Body of pancreas (tissue), 4 donors: ENCODE data around the gene HMCN1. TPM values are rescaled to one million over a fixed set of nuclear protein-coding genes. Genes with fewer than 3 reads are reported as not detected.
"Not testable (repeated sequence)": the region's sequence is repeated elsewhere in the genome, so short reads cannot be mapped to it uniquely, and the experiment has no call there.

Experiments
- ATAC-seq: fragments of 150-250 bp; one replicate; pipeline ENCODE4 v1.9.1; 2016
- DNase-seq, 4 donors: peaks; one replicate each; pipeline ENCODE4 v3.0.0-alpha.2; 2019
- H3K27ac ChIP-seq, 4 donors: fragments of 200-600 bp; sonication (generic); 1 replicate in 3 of 4; 2 replicates in 1 of 4; pipeline versions ENCODE4 v1.5.1 to v1.6.1; 2016 to 2019; ENCODE audit warnings: mild to moderate bottlenecking in 1 of 4, mixed read lengths in 1 of 4, moderate library complexity in 1 of 4
- H3K27me3 ChIP-seq, 2 donors: fragments of 200-600 bp; sonication (generic); one replicate each; pipeline ENCODE4 v1.6.0; 2016; ENCODE audit warnings: mild to moderate bottlenecking in 1 of 2
- H3K36me3 ChIP-seq, 2 donors: fragments of 200-600 bp; sonication (generic); replicated peaks in 1 of 2; 2 replicates each; pipeline ENCODE4 v1.5.1; 2016; ENCODE audit warnings: low read depth in 2 of 2; ENCODE audit not compliant: insufficient read depth in 1 of 2
- H3K4me1 ChIP-seq: fragments of 200-600 bp; sonication (generic); one replicate; pipeline ENCODE4 v1.6.0; 2016
- H3K4me3 ChIP-seq, 2 donors: fragments of 200-600 bp; sonication (generic); 1 replicate in 1 of 2; 2 replicates in 1 of 2; pipeline ENCODE4 v1.5.1; 2016 to 2019
- H3K9me3 ChIP-seq, 3 donors: fragments of 200-600 bp; sonication (generic); 1 replicate in 2 of 3; 2 replicates in 1 of 3; pipeline ENCODE4 v1.5.1; 2016
- POLR2A ChIP-seq, 3 donors: fragments of 450-650 bp; IDR thresholded peaks; one replicate each; pipeline ENCODE4 v1.6.1; 2016; ENCODE audit warnings: antibody characterized with exemption in 3 of 3, mild to moderate bottlenecking in 2 of 3
- WGBS, 2 donors: methylation state at CpG; one replicate each; pipeline ENCODE4 v1.1.5; 2017; 5-methylcytosine and 5-hydroxymethylcytosine counted together
- intact Hi-C: fragments of 100-400 bp; cut with DNase I; formaldehyde crosslinking; loops from one replicate; pipeline ENCODE4 v1.15.1; 2023
- total RNA-seq, 2 donors: library from RNA; depleted of rRNA; stranded (reverse); fragments of >200 nt; gene quantifications; one replicate each; pipeline ENCODE4 v1.1.0, GENCODE V29; 2016
- TF ChIP-seq, protein P1 (sequence below), 7 experiments: fragments of 450-650 bp in 4 of 7; fragments of 200-600 bp in 3 of 7; sonication (generic) in 3 of 7; IDR thresholded peaks; one replicate each; pipeline ENCODE4 v1.5.1; 2016 to 2019; ENCODE audit warnings: antibody characterized with exemption in 7 of 7

The HMCN1 gene
- total RNA-seq, 2 donors from 2014 or later = 2.1 to 2.3 TPM

DNA sequence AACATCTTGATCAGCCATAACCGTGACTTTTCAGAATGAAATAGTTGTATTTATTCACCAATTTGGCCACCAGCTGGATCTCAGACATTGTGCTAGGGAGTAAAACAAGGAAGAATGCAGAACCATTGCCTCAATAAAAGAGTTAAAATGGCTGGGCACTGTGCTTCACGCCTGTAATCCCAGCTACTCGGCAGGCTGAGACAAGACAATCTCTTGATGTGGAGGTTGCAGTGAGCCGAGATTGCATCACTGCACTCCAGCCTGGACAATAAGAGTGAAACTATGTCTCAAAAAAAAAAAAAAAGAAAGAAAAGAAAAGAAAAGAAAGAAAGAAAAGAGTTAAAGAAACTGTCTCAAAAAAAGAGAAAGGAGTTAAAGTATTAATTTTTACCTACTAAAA lies 441.4 kb downstream of the HMCN1 start:
- Histone ChIP-seq H3K9me3 (no peaks in the 10 kb centered on the region), H3K4me1 (no peaks in the 10 kb centered on the region), H3K4me3 (no peak overlapping the region), H3K27me3 (no peaks in the 10 kb centered on the region), H3K27ac (no peak overlapping the region), H3K36me3 (no peaks in the 10 kb centered on the region)
- no peak for ATAC-seq
- TF ChIP-seq, protein P1, sequence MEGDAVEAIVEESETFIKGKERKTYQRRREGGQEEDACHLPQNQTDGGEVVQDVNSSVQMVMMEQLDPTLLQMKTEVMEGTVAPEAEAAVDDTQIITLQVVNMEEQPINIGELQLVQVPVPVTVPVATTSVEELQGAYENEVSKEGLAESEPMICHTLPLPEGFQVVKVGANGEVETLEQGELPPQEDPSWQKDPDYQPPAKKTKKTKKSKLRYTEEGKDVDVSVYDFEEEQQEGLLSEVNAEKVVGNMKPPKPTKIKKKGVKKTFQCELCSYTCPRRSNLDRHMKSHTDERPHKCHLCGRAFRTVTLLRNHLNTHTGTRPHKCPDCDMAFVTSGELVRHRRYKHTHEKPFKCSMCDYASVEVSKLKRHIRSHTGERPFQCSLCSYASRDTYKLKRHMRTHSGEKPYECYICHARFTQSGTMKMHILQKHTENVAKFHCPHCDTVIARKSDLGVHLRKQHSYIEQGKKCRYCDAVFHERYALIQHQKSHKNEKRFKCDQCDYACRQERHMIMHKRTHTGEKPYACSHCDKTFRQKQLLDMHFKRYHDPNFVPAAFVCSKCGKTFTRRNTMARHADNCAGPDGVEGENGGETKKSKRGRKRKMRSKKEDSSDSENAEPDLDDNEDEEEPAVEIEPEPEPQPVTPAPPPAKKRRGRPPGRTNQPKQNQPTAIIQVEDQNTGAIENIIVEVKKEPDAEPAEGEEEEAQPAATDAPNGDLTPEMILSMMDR (IDR thresholded peaks at IDR 0.05) = no peak
- no peak for TF ChIP-seq POLR2A (IDR thresholded peaks at IDR 0.05)
- WGBS, 2 donors = 61 to 66% methylated on average over 4 of the region's 4 CpGs
- intact Hi-C loops = no loop called here
- no peak for DNase-seq

DNA sequence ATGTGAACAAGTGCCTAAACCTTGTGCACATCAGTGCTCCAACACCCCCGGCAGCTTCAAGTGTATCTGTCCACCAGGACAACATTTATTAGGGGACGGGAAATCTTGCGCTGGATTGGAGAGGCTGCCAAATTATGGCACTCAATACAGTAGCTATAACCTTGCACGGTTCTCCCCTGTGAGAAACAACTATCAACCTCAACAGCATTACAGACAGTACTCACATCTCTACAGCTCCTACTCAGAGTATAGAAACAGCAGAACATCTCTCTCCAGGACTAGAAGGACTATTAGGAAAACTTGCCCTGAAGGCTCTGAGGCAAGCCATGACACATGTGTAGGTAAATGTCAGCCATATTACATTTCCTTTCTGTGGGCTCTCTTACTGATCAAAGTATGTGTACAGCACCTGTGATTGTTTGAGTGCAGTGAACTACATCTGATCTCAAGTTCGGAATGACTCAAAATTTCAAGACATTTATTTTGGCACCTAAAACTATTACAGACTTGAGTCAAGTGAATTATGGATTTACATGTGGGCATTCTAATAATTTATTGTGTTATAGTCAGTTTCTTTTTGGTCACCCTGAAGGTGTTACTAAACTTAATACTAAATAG lies 444.3 kb downstream of the HMCN1 start:
- intact Hi-C loops = no loop called here
- ATAC-seq (no peak), DNase-seq (no peak)
- WGBS, 2 donors = 75 to 79% methylated on average over 5 of the region's 5 CpGs
- TF ChIP-seq, protein P1 (IDR thresholded peaks at IDR 0.05) = no peak
- TF ChIP-seq POLR2A (IDR thresholded peaks at IDR 0.05) = no peak
- Histone ChIP-seq H3K4me3 (no peak overlapping the region), H3K9me3 (no peaks in the 10 kb centered on the region), H3K27me3 (no peaks in the 10 kb centered on the region), H3K4me1 (no peaks in the 10 kb centered on the region), H3K27ac (no peak overlapping the region), H3K36me3 (no peaks in the 10 kb centered on the region)

DNA sequence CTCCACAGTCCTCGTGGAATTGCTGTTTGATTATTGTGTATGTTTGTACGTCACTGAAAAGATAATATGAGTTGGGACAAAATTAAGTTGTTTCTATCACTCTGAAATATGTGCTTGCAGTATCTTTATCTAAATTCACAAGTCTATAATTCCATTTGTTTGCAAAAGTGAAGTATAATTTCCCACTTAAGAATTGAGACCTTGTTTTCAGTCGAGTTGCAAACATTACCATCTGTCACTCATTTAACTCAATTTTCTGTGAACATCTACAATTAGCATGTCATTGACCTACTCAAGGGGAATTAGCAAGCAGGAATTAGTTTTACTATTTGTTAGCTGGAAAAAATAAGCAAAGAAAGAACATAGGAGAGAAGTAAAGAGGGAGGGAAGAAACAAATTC lies 445.0 kb downstream of the HMCN1 start:
- no peak overlapping the region for H3K4me3 ChIP-seq
- H3K9me3 ChIP-seq = no peaks in the 10 kb centered on the region
- 31 to 33% methylated on average over 3 of the region's 3 CpGs for WGBS, 2 donors
- H3K27ac ChIP-seq = no peak overlapping the region
- H3K27me3 ChIP-seq = no peaks in the 10 kb centered on the region
- intact Hi-C loops = no loop called here
- TF ChIP-seq, protein P1 (IDR thresholded peaks at IDR 0.05) = no peak
- no peak for TF ChIP-seq POLR2A (IDR thresholded peaks at IDR 0.05)
- DNase-seq = no peak
- no peaks in the 10 kb centered on the region for H3K36me3 ChIP-seq
- no peak for ATAC-seq
- no peaks in the 10 kb centered on the region for H3K4me1 ChIP-seq

DNA sequence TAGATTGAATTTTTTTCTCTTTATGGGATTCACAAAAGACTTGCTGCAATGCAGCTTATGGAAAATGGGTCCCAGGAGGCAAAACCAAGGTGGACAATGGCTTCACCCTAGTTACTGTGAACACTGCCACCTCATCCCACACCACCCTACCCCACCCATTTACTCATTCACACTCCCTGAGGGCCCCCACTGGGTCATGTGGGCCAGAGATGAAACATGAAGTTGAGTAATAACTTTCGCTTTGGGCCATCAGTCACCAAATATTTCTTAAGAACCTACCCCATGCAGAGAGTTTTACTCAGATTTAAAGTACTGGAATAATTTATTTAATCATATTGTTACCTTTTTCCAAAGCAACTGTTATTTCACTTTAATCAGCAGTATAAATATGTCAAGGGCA lies 449.0 kb downstream of the HMCN1 start:
- no peak for ATAC-seq
- Histone ChIP-seq H3K4me1 (no peaks in the 10 kb centered on the region), H3K36me3 (no peaks in the 10 kb centered on the region), H3K27ac (no peak overlapping the region), H3K4me3 (no peak overlapping the region), H3K27me3 (no peaks in the 10 kb centered on the region), H3K9me3 (no peaks in the 10 kb centered on the region)
- intact Hi-C loops = no loop called here
- 85 to 92% methylated on average over 1 of the region's 1 CpG for WGBS, 2 donors
- no peak for TF ChIP-seq POLR2A (IDR thresholded peaks at IDR 0.05)
- no peak for DNase-seq

DNA sequence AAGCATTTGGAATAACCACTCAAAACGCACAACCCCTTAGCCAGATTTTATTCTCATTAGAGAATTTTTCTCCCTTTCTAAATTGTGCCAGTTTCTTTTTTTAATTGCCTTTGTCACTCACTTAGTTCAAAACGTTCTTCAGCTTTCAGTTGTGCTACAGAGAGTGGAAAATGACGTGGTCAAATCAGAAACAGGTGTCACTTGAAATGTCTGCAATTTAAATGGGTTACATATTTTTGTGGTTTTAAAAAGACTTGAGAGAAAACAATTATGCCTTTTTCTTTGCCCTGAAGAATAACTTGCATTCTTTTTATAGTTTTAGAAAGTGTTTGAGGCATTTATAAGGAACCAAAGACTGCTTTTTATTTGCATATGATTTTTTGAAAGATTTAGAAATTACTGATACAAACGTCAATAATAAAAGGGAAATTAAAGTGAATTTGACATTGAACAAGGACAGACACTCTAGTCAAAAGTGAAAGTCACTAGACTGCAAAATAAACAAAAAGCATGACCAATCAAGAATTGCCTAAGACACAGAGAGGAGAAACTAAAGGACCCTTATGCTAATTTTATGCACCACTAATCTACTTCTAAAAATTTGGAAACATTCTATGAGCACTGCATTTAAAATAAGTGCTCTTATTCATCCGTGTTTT lies 449.9 kb downstream of the HMCN1 start:
- intact Hi-C loops = no loop called here
- TF ChIP-seq POLR2A (IDR thresholded peaks at IDR 0.05) = no peak
- TF ChIP-seq, protein P1 (IDR thresholded peaks at IDR 0.05) = no peak
- 29 to 34% methylated on average over 5 of the region's 5 CpGs for WGBS, 2 donors
- no peaks in the 10 kb centered on the region for H3K9me3 ChIP-seq
- DNase-seq = no peak
- H3K4me1 ChIP-seq = no peaks in the 10 kb centered on the region
- no peak overlapping the region for H3K27ac ChIP-seq
- H3K4me3 ChIP-seq = no peak overlapping the region
- H3K36me3 ChIP-seq = no peaks in the 10 kb centered on the region
- ATAC-seq = no peak
- H3K27me3 ChIP-seq = no peaks in the 10 kb centered on the region

DNA sequence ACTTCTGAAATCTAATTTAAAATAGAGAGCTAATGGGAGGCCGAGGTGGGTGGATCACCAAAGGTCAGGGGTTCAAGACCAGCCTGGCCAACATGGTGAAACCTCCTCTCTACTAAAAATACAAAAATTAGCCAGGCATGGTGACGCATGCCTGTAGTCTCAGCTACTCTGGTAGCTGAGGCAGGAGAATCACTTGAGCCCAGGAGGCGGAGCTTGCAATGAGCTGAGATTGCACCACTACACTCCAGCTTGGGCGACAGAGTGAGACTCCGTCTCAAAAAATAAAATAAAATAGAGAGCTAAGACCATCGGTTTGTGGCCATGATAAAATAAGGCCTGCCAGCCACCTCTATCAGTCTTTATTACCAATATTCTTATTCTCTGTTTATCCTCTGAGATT lies 452.1 kb downstream of the HMCN1 start:
- H3K4me1 ChIP-seq, H3K27me3 ChIP-seq, H3K4me3 ChIP-seq, intact Hi-C loops, H3K27ac ChIP-seq, H3K36me3 ChIP-seq, ATAC-seq, DNase-seq, H3K9me3 ChIP-seq: not testable (repeated sequence)
- WGBS, 2 donors = 83 to 85% methylated on average over 6 of the region's 6 CpGs
